Measurements from ENCODE around the gene FTSJ3. TPM values are rescaled to one million over a fixed set of nuclear protein-coding genes. Genes with fewer than 3 reads are reported as not detected.

FTSJ3 gene
- total and polyA plus RNA-seq, 2 of the 13 experiments (the other 11 are each of a cell fraction or from before 2014, with no cell fraction given), result 26.0 to 64.2 TPM

- TF ChIP-seq E2F1 (CRISPR knock-in tag; IDR thresholded peaks at IDR 0.05), result peak; percentile 90
- peak; percentile 97 for TF ChIP-seq HOXA9 (CRISPR knock-in tag; IDR thresholded peaks at IDR 0.05; ENCODE audit: borderline replicate concordance)
- TF ChIP-seq, protein P1, sequence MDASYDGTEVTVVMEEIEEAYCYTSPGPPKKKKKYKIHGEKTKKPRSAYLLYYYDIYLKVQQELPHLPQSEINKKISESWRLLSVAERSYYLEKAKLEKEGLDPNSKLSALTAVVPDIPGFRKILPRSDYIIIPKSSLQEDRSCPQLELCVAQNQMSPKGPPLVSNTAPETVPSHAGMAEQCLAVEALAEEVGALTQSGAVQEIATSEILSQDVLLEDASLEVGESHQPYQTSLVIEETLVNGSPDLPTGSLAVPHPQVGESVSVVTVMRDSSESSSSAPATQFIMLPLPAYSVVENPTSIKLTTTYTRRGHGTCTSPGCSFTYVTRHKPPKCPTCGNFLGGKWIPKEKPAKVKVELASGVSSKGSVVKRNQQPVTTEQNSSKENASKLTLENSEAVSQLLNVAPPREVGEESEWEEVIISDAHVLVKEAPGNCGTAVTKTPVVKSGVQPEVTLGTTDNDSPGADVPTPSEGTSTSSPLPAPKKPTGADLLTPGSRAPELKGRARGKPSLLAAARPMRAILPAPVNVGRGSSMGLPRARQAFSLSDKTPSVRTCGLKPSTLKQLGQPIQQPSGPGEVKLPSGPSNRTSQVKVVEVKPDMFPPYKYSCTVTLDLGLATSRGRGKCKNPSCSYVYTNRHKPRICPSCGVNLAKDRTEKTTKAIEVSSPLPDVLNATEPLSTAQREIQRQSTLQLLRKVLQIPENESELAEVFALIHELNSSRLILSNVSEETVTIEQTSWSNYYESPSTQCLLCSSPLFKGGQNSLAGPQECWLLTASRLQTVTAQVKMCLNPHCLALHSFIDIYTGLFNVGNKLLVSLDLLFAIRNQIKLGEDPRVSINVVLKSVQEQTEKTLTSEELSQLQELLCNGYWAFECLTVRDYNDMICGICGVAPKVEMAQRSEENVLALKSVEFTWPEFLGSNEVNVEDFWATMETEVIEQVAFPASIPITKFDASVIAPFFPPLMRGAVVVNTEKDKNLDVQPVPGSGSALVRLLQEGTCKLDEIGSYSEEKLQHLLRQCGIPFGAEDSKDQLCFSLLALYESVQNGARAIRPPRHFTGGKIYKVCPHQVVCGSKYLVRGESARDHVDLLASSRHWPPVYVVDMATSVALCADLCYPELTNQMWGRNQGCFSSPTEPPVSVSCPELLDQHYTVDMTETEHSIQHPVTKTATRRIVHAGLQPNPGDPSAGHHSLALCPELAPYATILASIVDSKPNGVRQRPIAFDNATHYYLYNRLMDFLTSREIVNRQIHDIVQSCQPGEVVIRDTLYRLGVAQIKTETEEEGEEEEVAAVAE (CRISPR knock-in tag; IDR thresholded peaks at IDR 0.05; ENCODE audit: borderline replicate concordance), result peak; percentile 66; the same call in 1 of the 2 replicates
- peak; percentile 63 for TF ChIP-seq HCFC1 (IDR thresholded peaks at IDR 0.05; ENCODE audit: low read depth, low read length)
- TF ChIP-seq ZNF713 (CRISPR knock-in tag; IDR thresholded peaks at IDR 0.05), result peak; percentile 90; the same call in 1 of the 2 replicates
- TF ChIP-seq RBFOX2 (IDR thresholded peaks at IDR 0.05; ENCODE audit: low read depth, low read length), result peak; percentile 80
- TF ChIP-seq, protein P2, sequence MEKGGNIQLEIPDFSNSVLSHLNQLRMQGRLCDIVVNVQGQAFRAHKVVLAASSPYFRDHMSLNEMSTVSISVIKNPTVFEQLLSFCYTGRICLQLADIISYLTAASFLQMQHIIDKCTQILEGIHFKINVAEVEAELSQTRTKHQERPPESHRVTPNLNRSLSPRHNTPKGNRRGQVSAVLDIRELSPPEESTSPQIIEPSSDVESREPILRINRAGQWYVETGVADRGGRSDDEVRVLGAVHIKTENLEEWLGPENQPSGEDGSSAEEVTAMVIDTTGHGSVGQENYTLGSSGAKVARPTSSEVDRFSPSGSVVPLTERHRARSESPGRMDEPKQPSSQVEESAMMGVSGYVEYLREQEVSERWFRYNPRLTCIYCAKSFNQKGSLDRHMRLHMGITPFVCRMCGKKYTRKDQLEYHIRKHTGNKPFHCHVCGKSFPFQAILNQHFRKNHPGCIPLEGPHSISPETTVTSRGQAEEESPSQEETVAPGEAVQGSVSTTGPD (CRISPR knock-in tag; IDR thresholded peaks at IDR 0.05), result no peak
- peak; percentile 67 for TF ChIP-seq NFYB (CRISPR knock-in tag; IDR thresholded peaks at IDR 0.05)
- TF ChIP-seq, protein P3, sequence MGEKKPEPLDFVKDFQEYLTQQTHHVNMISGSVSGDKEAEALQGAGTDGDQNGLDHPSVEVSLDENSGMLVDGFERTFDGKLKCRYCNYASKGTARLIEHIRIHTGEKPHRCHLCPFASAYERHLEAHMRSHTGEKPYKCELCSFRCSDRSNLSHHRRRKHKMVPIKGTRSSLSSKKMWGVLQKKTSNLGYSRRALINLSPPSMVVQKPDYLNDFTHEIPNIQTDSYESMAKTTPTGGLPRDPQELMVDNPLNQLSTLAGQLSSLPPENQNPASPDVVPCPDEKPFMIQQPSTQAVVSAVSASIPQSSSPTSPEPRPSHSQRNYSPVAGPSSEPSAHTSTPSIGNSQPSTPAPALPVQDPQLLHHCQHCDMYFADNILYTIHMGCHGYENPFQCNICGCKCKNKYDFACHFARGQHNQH (CRISPR knock-in tag; IDR thresholded peaks at IDR 0.05), result peak; percentile 87; the same call in 1 of the 2 replicates
- TF ChIP-seq, protein P4, sequence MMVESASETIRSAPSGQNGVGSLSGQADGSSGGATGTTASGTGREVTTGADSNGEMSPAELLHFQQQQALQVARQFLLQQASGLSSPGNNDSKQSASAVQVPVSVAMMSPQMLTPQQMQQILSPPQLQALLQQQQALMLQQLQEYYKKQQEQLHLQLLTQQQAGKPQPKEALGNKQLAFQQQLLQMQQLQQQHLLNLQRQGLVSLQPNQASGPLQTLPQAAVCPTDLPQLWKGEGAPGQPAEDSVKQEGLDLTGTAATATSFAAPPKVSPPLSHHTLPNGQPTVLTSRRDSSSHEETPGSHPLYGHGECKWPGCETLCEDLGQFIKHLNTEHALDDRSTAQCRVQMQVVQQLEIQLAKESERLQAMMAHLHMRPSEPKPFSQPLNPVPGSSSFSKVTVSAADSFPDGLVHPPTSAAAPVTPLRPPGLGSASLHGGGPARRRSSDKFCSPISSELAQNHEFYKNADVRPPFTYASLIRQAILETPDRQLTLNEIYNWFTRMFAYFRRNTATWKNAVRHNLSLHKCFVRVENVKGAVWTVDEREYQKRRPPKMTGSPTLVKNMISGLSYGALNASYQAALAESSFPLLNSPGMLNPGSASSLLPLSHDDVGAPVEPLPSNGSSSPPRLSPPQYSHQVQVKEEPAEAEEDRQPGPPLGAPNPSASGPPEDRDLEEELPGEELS (CRISPR knock-in tag; IDR thresholded peaks at IDR 0.05), result peak; percentile 83
- TF ChIP-seq ZNF782 (CRISPR knock-in tag; IDR thresholded peaks at IDR 0.05; ENCODE audit: borderline replicate concordance), result no peak; the same call in 1 of the 2 replicates
- TF ChIP-seq, protein P5, sequence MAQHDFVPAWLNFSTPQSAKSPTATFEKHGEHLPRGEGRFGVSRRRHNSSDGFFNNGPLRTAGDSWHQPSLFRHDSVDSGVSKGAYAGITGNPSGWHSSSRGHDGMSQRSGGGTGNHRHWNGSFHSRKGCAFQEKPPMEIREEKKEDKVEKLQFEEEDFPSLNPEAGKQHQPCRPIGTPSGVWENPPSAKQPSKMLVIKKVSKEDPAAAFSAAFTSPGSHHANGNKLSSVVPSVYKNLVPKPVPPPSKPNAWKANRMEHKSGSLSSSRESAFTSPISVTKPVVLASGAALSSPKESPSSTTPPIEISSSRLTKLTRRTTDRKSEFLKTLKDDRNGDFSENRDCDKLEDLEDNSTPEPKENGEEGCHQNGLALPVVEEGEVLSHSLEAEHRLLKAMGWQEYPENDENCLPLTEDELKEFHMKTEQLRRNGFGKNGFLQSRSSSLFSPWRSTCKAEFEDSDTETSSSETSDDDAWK (CRISPR knock-in tag; IDR thresholded peaks at IDR 0.05), result no peak
- peak; percentile 39; the same call in 1 of the 2 replicates for TF ChIP-seq SMARCC2 (IDR thresholded peaks at IDR 0.05)
Measured at GRCh38 chr17:63842540-63843386, 15.3 kb upstream of the FTSJ3 start, which contains the start of gene SMARCD2 (continued).

All from HepG2 (cell line).